Measurements from ENCODE around the gene PRKN.

PRKN gene

DNA sequence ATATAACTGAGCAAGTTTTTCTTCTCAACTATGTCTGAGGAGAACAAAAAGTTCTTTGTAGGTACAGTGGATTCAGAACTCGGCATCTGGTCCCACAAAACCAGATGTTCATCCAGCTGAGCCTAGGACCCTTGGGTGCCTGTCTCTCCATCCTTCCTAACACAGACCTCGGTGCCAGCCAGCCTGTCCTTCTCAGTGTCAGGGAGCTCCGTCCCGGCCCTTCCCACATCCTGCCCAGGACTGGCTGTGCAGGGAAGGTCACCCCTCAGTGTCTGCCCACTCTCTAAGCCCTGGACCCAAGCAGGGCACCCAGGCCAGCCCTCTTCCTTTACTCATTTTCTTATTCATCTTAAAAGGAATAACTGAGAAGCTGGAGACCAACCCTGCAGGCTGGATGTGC lies 1421.7 kb downstream of the PRKN start:
- Histone ChIP-seq H3K36me3 (ENCODE audit: control insufficient read depth, insufficient read depth, low read length) (no peaks in the 10 kb centered on the region), H3K4me1 (ENCODE audit: control insufficient read depth, insufficient read depth, low read length, poor library complexity, severe bottlenecking) (no peaks in the 10 kb centered on the region), H3K4me3 (ENCODE audit: extremely low read depth, insufficient read depth, low read length, poor library complexity, severe bottlenecking) (no peak overlapping the region), H3K27ac (ENCODE audit: low read depth, low read length, severe bottlenecking) (no peak overlapping the region), H3K9me3 (ENCODE audit: control insufficient read depth, low read length) (no peaks in the 10 kb centered on the region)
- WGBS, 2 experiments (ENCODE audit: insufficient coverage in 2 of 2) = 83 to 91% methylated on average over 4 of the region's 4 CpGs

DNA sequence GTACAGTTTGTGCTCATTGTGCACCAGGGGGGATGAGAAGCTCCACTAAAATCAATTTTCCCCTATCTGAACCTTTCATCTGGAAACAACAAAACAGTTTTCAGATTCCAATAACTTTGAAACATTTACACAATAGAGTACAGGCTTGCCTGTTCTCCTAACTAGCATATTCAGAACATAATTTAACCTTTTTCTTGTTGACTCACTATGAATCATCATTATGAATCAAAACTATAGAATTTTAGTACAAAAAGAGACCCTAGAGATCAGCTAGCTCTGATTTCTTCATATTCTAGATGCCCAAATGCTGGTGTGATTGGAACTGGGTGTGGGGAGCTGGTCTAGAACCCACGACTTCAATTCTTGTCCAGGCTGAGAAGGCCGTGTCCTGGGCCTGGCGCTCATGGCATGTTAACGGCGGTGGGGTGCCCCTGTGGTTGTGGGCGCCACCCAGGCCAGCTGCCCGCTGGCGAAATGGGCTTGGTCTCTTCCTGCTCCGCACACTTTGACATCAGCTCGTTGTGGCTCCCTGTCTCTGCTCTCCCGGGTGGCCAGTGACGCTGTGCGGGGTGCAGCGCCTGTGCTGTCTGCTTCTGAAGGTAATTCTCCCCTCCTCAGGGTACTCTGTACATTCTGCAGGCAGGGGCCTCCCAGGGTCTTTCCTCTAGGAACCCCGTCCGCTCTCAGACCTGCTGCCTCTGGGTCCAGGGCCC lies 1423.8 kb downstream of the PRKN start:
- 90 to 94% methylated on average over 12 to 16 of the region's 16 CpGs for WGBS, 2 experiments (ENCODE audit: insufficient coverage in 2 of 2)
- no peaks in the 10 kb centered on the region for H3K9me3 ChIP-seq (ENCODE audit: control insufficient read depth, low read length)
- no peaks in the 10 kb centered on the region for H3K4me1 ChIP-seq (ENCODE audit: control insufficient read depth, insufficient read depth, low read length, poor library complexity, severe bottlenecking)
- no peak overlapping the region for H3K4me3 ChIP-seq (ENCODE audit: extremely low read depth, insufficient read depth, low read length, poor library complexity, severe bottlenecking)
- H3K27ac ChIP-seq (ENCODE audit: low read depth, low read length, severe bottlenecking) = no peak overlapping the region
- H3K36me3 ChIP-seq (ENCODE audit: control insufficient read depth, insufficient read depth, low read length) = no peaks in the 10 kb centered on the region

DNA sequence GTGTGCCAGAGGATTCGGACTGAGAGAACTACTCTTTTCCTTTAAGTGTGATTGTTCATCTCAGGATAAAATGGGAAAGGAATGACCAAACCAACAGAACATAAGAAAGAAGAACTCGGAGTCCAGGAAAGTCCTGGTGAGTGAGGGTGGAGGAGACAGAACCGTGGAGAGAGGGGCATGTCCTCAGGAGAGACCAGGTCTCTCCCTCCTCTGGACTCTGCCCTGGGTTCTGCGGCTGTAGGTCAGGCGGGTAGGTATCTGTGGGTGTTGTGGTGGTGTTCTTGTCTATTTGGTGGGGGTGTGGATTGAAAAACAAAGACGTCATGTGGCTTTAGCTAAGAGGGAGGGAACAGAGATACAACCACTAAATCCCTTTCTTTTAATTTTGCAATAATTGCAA lies 1424.6 kb downstream of the PRKN start:
- Histone ChIP-seq H3K4me3 (ENCODE audit: extremely low read depth, insufficient read depth, low read length, poor library complexity, severe bottlenecking) (no peak overlapping the region), H3K4me1 (ENCODE audit: control insufficient read depth, insufficient read depth, low read length, poor library complexity, severe bottlenecking) (no peaks in the 10 kb centered on the region), H3K9me3 (ENCODE audit: control insufficient read depth, low read length) (no peaks in the 10 kb centered on the region), H3K36me3 (ENCODE audit: control insufficient read depth, insufficient read depth, low read length) (no peaks in the 10 kb centered on the region), H3K27ac (ENCODE audit: low read depth, low read length, severe bottlenecking) (no peak overlapping the region)
- 86 to 89% methylated on average over 2 to 3 of the region's 6 CpGs for WGBS, 2 experiments (ENCODE audit: insufficient coverage in 2 of 2)

GRCh38 chr6:161301338-161301737 lies 1426.2 kb downstream of the PRKN start:
- Histone ChIP-seq H3K4me1 (ENCODE audit: control insufficient read depth, insufficient read depth, low read length, poor library complexity, severe bottlenecking) (no peaks in the 10 kb centered on the region), H3K27ac (ENCODE audit: low read depth, low read length, severe bottlenecking) (no peak overlapping the region), H3K36me3 (ENCODE audit: control insufficient read depth, insufficient read depth, low read length) (no peaks in the 10 kb centered on the region), H3K4me3 (ENCODE audit: extremely low read depth, insufficient read depth, low read length, poor library complexity, severe bottlenecking) (no peak overlapping the region), H3K9me3 (ENCODE audit: control insufficient read depth, low read length) (no peaks in the 10 kb centered on the region)
- 79 to 94% methylated on average over 2 of the region's 2 CpGs for WGBS, 2 experiments (ENCODE audit: insufficient coverage in 2 of 2)

DNA sequence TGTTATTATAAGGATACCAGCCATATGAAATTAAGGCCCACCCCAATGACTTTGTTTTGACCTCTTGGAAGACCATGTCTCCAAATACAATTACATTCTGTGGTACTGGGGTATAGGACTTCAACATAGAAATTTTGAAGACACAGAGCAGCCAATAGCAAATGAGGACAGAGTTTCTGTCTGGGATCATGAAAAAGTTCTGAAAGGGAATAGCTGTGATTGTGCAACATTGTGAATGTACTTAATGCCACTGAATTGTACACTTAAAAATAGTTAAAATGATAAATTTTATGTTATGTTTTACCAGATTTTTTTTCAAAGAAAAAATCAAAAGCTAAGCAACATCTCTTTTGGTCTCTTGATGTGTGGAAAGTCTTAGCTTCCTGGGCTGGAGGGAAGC lies 1426.7 kb downstream of the PRKN start:
- Histone ChIP-seq H3K4me3 (ENCODE audit: extremely low read depth, insufficient read depth, low read length, poor library complexity, severe bottlenecking) (no peak overlapping the region), H3K9me3 (ENCODE audit: control insufficient read depth, low read length) (no peaks in the 10 kb centered on the region), H3K4me1 (ENCODE audit: control insufficient read depth, insufficient read depth, low read length, poor library complexity, severe bottlenecking) (no peaks in the 10 kb centered on the region), H3K36me3 (ENCODE audit: control insufficient read depth, insufficient read depth, low read length) (no peaks in the 10 kb centered on the region), H3K27ac (ENCODE audit: low read depth, low read length, severe bottlenecking) (no peak overlapping the region)

- Histone ChIP-seq H3K4me1 (ENCODE audit: control insufficient read depth, insufficient read depth, low read length, poor library complexity, severe bottlenecking) (no peaks in the 10 kb centered on the region), H3K27ac (ENCODE audit: low read depth, low read length, severe bottlenecking) (no peak overlapping the region), H3K36me3 (ENCODE audit: control insufficient read depth, insufficient read depth, low read length) (no peaks in the 10 kb centered on the region), H3K4me3 (ENCODE audit: extremely low read depth, insufficient read depth, low read length, poor library complexity, severe bottlenecking) (no peak overlapping the region), H3K9me3 (ENCODE audit: control insufficient read depth, low read length) (no peaks in the 10 kb centered on the region)
- WGBS, 2 experiments (ENCODE audit: insufficient coverage in 2 of 2) = 90 to 100% methylated on average over 1 to 4 of the region's 4 CpGs
These were observed 1427.8 kb downstream of the PRKN start for GRCh38 chr6:161299726-161300125.
